ENCODE results near the gene CYP2D6. TPM values are rescaled to one million over a fixed set of nuclear protein-coding genes. Genes with fewer than 3 reads are reported as not detected.
"Not testable (repeated sequence)": the region's sequence is repeated elsewhere in the genome, so short reads cannot be mapped to it uniquely, and the experiment has no call there.

Gene CYP2D6
- total RNA-seq, result 1 to 10 TPM; 2.2 to 4.8 TPM

GRCh38 chr22:42130639-42131431, at the start of gene CYP2D6:
Gene CYP2D6, minus strand, starts transcription at chr22:42130810. Its CDS starts 19 bp downstream, at chr22:42130791.
- DNase-seq (ENCODE audit: low spot score in 2 of 2); H3K36me3 Mint-ChIP-seq; ATAC-seq; H3K9me3 Mint-ChIP-seq: not testable (repeated sequence)
- H3K27ac Mint-ChIP-seq, result peak within 1 kb of the TSS; percentile 31 to 71

- DNase-seq (ENCODE audit: low spot score in 2 of 2) (no peak), ATAC-seq (no peak)
- H3K9me3 Mint-ChIP-seq, result peaks cover 0 to 4% of the 10 kb centered on the region in 2 donors
- H3K36me3 Mint-ChIP-seq, result peaks cover 0 to 46% of the 10 kb centered on the region in 2 donors
- H3K27ac Mint-ChIP-seq, result peak overlapping the region; percentile 44 to 91
These were observed 49.0 kb upstream of the CYP2D6 start for GRCh38 chr22:42179616-42180015.

GRCh38 chr22:42178910-42179519, 48.4 kb upstream of the CYP2D6 start:
- Mint-ChIP-seq H3K27ac (peak overlapping the region in 1 of 2 donors; percentile 91), H3K9me3 (peaks cover 0 to 4% of the 10 kb centered on the region in 2 donors), H3K36me3 (peaks cover 0 to 46% of the 10 kb centered on the region in 2 donors)
- ATAC-seq (no peak), DNase-seq (ENCODE audit: low spot score in 2 of 2) (no peak)

- Mint-ChIP-seq H3K27ac (peak overlapping the region; percentile 3 to 77), H3K36me3 (peaks cover 0 to 42% of the 10 kb centered on the region in 2 donors), H3K9me3 (peaks cover 0 to 4% of the 10 kb centered on the region in 2 donors)
- no peak for ATAC-seq
- DNase-seq (ENCODE audit: low spot score in 2 of 2), result no peak
These were observed 47.3 kb upstream of the CYP2D6 start for GRCh38 chr22:42177891-42178336.

GRCh38 chr22:42176255-42176915, 45.8 kb upstream of the CYP2D6 start:
- Mint-ChIP-seq H3K27ac (peak overlapping the region in 1 of 2 donors; percentile 58), H3K9me3 (peaks cover 0 to 4% of the 10 kb centered on the region in 2 donors), H3K36me3 (peaks cover 0 to 39% of the 10 kb centered on the region in 2 donors)
- ATAC-seq (no peak), DNase-seq (ENCODE audit: low spot score in 2 of 2) (no peak)

GRCh38 chr22:42174062-42174461, 43.5 kb upstream of the CYP2D6 start:
- H3K27ac Mint-ChIP-seq, result peak overlapping the region in 1 of 2 donors; percentile 36
- ATAC-seq (peak; percentile 25 to 34), DNase-seq (ENCODE audit: low spot score in 2 of 2) (no peak)
- peaks cover 0 to 4% of the 10 kb centered on the region in 2 donors for H3K9me3 Mint-ChIP-seq
- peaks cover 0 to 35% of the 10 kb centered on the region in 2 donors for H3K36me3 Mint-ChIP-seq

GRCh38 chr22:42173183-42173926, 42.7 kb upstream of the CYP2D6 start:
- Mint-ChIP-seq H3K36me3 (peaks cover 0 to 28% of the 10 kb centered on the region in 2 donors), H3K9me3 (peaks cover 0 to 4% of the 10 kb centered on the region in 2 donors), H3K27ac (no peak overlapping the region)
- DNase-seq (ENCODE audit: low spot score in 2 of 2), result no peak
- no peak for ATAC-seq

GRCh38 chr22:42172773-42173172, 42.2 kb upstream of the CYP2D6 start:
- Mint-ChIP-seq H3K36me3 (peaks cover 0 to 22% of the 10 kb centered on the region in 2 donors), H3K27ac (peak overlapping the region in 1 of 2 donors; percentile 37)
- ATAC-seq, result no peak

GRCh38 chr22:42171946-42172719, 41.5 kb upstream of the CYP2D6 start:
- no peak for DNase-seq (ENCODE audit: low spot score in 2 of 2)
- Mint-ChIP-seq H3K36me3 (peaks cover 0 to 19% of the 10 kb centered on the region in 2 donors), H3K9me3 (peaks cover 0 to 4% of the 10 kb centered on the region in 2 donors), H3K27ac (peak overlapping the region; percentile 21 to 37)
- ATAC-seq, result no peak

More at GRCh38 chr22:42172773-42173172, 42.2 kb upstream of the CYP2D6 start:
- H3K9me3 Mint-ChIP-seq, result peaks cover 0 to 4% of the 10 kb centered on the region in 2 donors
- no peak for DNase-seq (ENCODE audit: low spot score in 2 of 2)

- Mint-ChIP-seq H3K9me3 (peaks cover 0 to 1% of the 10 kb centered on the region in 2 donors), H3K36me3 (peaks cover 0 to 14% of the 10 kb centered on the region in 2 donors), H3K27ac (peak overlapping the region; percentile 21 to 89)
- ATAC-seq (no peak), DNase-seq (ENCODE audit: low spot score in 2 of 2) (no peak)
These were observed 40.8 kb upstream of the CYP2D6 start for GRCh38 chr22:42171417-42171816.

GRCh38 chr22:42170946-42171345, 40.3 kb upstream of the CYP2D6 start:
- DNase-seq (ENCODE audit: low spot score in 2 of 2), result no peak
- no peak for ATAC-seq
- H3K36me3 Mint-ChIP-seq, result peaks cover 0 to 10% of the 10 kb centered on the region in 2 donors
- H3K27ac Mint-ChIP-seq, result peak overlapping the region in 1 of 2 donors; percentile 21
- H3K9me3 Mint-ChIP-seq, result no peaks in the 10 kb centered on the region

- Mint-ChIP-seq H3K9me3 (no peaks in the 10 kb centered on the region), H3K36me3 (no peaks in the 10 kb centered on the region), H3K27ac (peak overlapping the region; percentile 6 to 8)
- ATAC-seq (peak; percentile 74 to 89), DNase-seq (ENCODE audit: low spot score in 2 of 2) (peak in 1 of 2 donors; percentile 75)
These were observed 38.5 kb upstream of the CYP2D6 start for GRCh38 chr22:42169055-42169469.

GRCh38 chr22:42168476-42168875, 37.9 kb upstream of the CYP2D6 start:
- peak overlapping the region in 1 of 2 donors; percentile 6 for H3K27ac Mint-ChIP-seq
- no peaks in the 10 kb centered on the region for H3K36me3 Mint-ChIP-seq
- DNase-seq (ENCODE audit: low spot score in 2 of 2) (no peak), ATAC-seq (no peak)
- no peaks in the 10 kb centered on the region for H3K9me3 Mint-ChIP-seq

GRCh38 chr22:42167066-42167465, 36.5 kb upstream of the CYP2D6 start:
- DNase-seq (ENCODE audit: low spot score in 2 of 2), result no peak
- Mint-ChIP-seq H3K36me3 (no peaks in the 10 kb centered on the region), H3K27ac (peak overlapping the region in 1 of 2 donors; percentile 1), H3K9me3 (no peaks in the 10 kb centered on the region)
- ATAC-seq, result no peak

GRCh38 chr22:42164901-42165300, 34.3 kb upstream of the CYP2D6 start:
- Mint-ChIP-seq H3K36me3 (no peaks in the 10 kb centered on the region), H3K9me3 (no peaks in the 10 kb centered on the region), H3K27ac (peak overlapping the region in 1 of 2 donors; percentile 16)
- no peak for DNase-seq (ENCODE audit: low spot score in 2 of 2)
- no peak for ATAC-seq

Measured in activated naive CD4-positive, alpha-beta T cell treated with anti-CD3 and anti-CD28 coated beads, Interleukin-2, amount 50 U/mL, for 72 hours (primary cell).